Lung (tissue), 12 donors: ENCODE measurements around the gene GAS5. TPM values are rescaled to one million over a fixed set of nuclear protein-coding genes. Genes with fewer than 3 reads are reported as not detected.
"Not testable (repeated sequence)": the region's sequence is repeated elsewhere in the genome, so short reads cannot be mapped to it uniquely, and the experiment has no call there.

ENCODE experiments used
- ATAC-seq: fragments of 200-7000 bp; cut with Tn5 transposase; one replicate; pipeline ENCODE4 v1.9.1; 2020; ENCODE audit warnings: moderate number of reproducible peaks; ENCODE audit not compliant: insufficient read depth, low FRiP score
- DNase-seq, 3 donors: peaks; one replicate each; pipeline ENCODE4 v3.0.0-alpha.2; 2013 to 2017
- H3K27ac ChIP-seq, 2 donors: one replicate each; pipeline ENCODE4 v1.5.1; 2013; ENCODE audit warnings: mild to moderate bottlenecking in 2 of 2, moderate library complexity in 2 of 2, control low read depth in 1 of 2, inconsistent platforms in 1 of 2, low read depth in 1 of 2, low read length in 1 of 2
- H3K27me3 ChIP-seq, 3 donors: one replicate each; pipeline ENCODE4 v1.5.1; 2013; ENCODE audit warnings: low read length in 2 of 3; ENCODE audit not compliant: control insufficient read depth in 3 of 3, insufficient read depth in 3 of 3
- H3K36me3 ChIP-seq, 4 donors: one replicate each; pipeline ENCODE4 v1.5.1; 2013; ENCODE audit warnings: low read length in 4 of 4, mild to moderate bottlenecking in 1 of 4, moderate library complexity in 1 of 4; ENCODE audit not compliant: control insufficient read depth in 4 of 4, insufficient read depth in 4 of 4
- H3K4me1 ChIP-seq, 5 donors: one replicate each; pipeline ENCODE4 v1.5.1; 2013; ENCODE audit warnings: low read length in 5 of 5, mild to moderate bottlenecking in 2 of 5, moderate library complexity in 1 of 5; ENCODE audit not compliant: control insufficient read depth in 5 of 5, insufficient read depth in 5 of 5
- H3K4me3 ChIP-seq: one replicate; pipeline ENCODE4 v1.5.1; 2013; ENCODE audit warnings: mild to moderate bottlenecking, control low read depth, moderate library complexity
- H3K9ac ChIP-seq, 2 donors: one replicate each; pipeline ENCODE4 v1.5.1; 2013; ENCODE audit warnings: low read length in 2 of 2, control low read depth in 1 of 2; ENCODE audit not compliant: insufficient read depth in 1 of 2
- H3K9me3 ChIP-seq, 4 donors: one replicate each; pipeline ENCODE4 v1.5.1; 2013; ENCODE audit warnings: low read length in 3 of 4, mild to moderate bottlenecking in 1 of 4, moderate library complexity in 1 of 4; ENCODE audit not compliant: control insufficient read depth in 4 of 4, insufficient read depth in 3 of 4
- CTCF ChIP-seq: IDR thresholded peaks from 2 replicates; pipeline ENCODE4 v1.5.1; 2012; ENCODE audit warnings: mild to moderate bottlenecking; ENCODE audit errors: control extremely low read depth, extremely low read depth
- WGBS, 2 donors: extraction: QIAGEN DNeasy Blood & Tissue Kit; methylation state at CpG; one replicate each; pipeline ENCODE4 v1.1.7; 2013; 5-methylcytosine and 5-hydroxymethylcytosine counted together
- polyA plus RNA-seq, 2 donors: library from polyadenylated mRNA; stranded (reverse); fragments of 200-250 nt; gene quantifications; one replicate each; pipeline ENCODE4 v1.2.1, GENCODE V29; 2013
- total RNA-seq, 2 donors: library from RNA; depleted of rRNA in 1 of 2; stranded (reverse); fragments of >200 nt in 1 of 2; gene quantifications; one replicate each; pipeline ENCODE4 v1.2.1, GENCODE V29; 2014 to 2021
- donor health status: control.
- donor health status: control.
- donor health status: Bipolar disorder and iron deficiency.
- donor health status: healthy.
- donor health status: DM: yes; HTN: yes; CAD: no.

GAS5 gene
- total and polyA plus RNA-seq, 4 donors, result 231 to 1,168 (median 320) TPM

DNA sequence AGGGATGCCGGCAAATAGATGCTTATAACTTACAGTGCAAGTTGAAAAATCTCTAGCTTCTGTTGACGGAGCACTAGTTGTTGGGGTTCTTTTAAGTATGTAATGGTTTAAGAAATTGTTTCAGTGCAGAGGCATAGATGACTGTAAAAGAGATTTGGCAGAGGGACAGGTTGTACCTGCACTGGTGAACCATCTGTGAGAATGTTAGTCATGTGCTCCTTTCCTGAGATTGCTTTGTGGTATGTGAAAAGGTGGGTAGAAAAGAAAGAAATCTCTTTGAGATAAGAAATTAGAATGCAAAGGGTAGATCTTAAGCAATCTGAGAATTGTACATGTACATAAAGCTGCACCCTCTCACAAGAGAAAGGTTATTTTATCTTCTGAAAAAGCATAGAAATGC, 19.8 kb upstream of the GAS5 start:
- Histone ChIP-seq H3K27ac (no peak overlapping the region), H3K9ac (no peak overlapping the region), H3K9me3 (no peaks in the 10 kb centered on the region), H3K27me3 (no peaks in the 10 kb centered on the region), H3K4me1 (no peaks in the 10 kb centered on the region), H3K4me3 (no peak overlapping the region), H3K36me3 (peaks cover 9 to 32% (median 15%) of the 10 kb centered on the region in 4 donors)
- ATAC-seq, result no peak
- 88% methylated on average over 2 of the region's 2 CpGs for WGBS, 2 donors
- DNase-seq, result no peak
- no peak for TF ChIP-seq CTCF

- no peak overlapping the region for H3K4me3 ChIP-seq
- no peaks in the 10 kb centered on the region for H3K27me3 ChIP-seq
- no peaks in the 10 kb centered on the region for H3K4me1 ChIP-seq
- no peaks in the 10 kb centered on the region for H3K9me3 ChIP-seq
- no peak overlapping the region for H3K9ac ChIP-seq
- no peak for ATAC-seq
- H3K27ac ChIP-seq, result no peak overlapping the region
- DNase-seq, result no peak
- TF ChIP-seq CTCF, result no peak
- peaks cover 9 to 32% (median 15%) of the 10 kb centered on the region in 4 donors for H3K36me3 ChIP-seq
- WGBS, 2 donors, result 54 to 74% methylated on average over 4 of the region's 4 CpGs
Observed at GRCh38 chr1:173886746-173887611, 19.2 kb upstream of the GAS5 start.

DNA sequence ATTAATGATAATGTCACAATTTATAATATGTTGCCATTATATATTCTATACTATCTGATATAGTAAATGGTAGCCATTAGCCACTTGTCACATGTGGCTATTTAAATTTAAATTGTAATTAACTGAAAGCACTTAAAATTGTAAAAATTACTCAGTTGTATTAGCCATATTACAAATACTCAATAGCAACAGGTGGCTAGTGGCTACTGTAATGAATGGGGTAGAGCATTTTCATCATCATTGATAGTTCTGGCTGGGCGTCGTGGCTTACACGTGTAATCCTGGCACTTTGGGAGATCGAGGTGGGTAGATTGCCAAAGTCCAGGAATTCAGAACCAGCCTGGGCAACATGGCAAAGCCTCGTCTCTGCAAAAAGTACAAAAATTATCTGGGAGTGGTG, 16.9 kb upstream of the GAS5 start:
- 93 to 94% methylated on average over 5 of the region's 5 CpGs for WGBS, 2 donors

GRCh38 chr1:173881117-173881516, 13.3 kb upstream of the GAS5 start:
- not testable (repeated sequence) for H3K9ac ChIP-seq, H3K27ac ChIP-seq, H3K4me1 ChIP-seq, H3K27me3 ChIP-seq, H3K9me3 ChIP-seq, H3K4me3 ChIP-seq, ATAC-seq, DNase-seq
- peaks cover 6 to 34% (median 12%) of the 10 kb centered on the region in 4 donors for H3K36me3 ChIP-seq
- whole genome bisulfite sequencing, 2 donors, result 70 to 78% methylated on average over 4 of the region's 4 CpGs

More for the DNA sequence above, 16.9 kb upstream of the GAS5 start:
- no peak for TF ChIP-seq CTCF
- no peaks in the 10 kb centered on the region for H3K27me3 ChIP-seq
- no peaks in the 10 kb centered on the region for H3K4me1 ChIP-seq
- ATAC-seq, result no peak
- no peak overlapping the region for H3K9ac ChIP-seq
- DNase-seq, result no peak
- no peaks in the 10 kb centered on the region for H3K9me3 ChIP-seq
- H3K36me3 ChIP-seq, result peaks cover 11 to 32% (median 16%) of the 10 kb centered on the region in 4 donors
- no peak overlapping the region for H3K27ac ChIP-seq
- no peak overlapping the region for H3K4me3 ChIP-seq
